GM21576 (cell line): ENCODE measurements around the gene SPOCK1.
A peak's percentile ranks its signal among the peaks of the same experiment; 100 is the strongest.

ENCODE experiments used
- ATAC-seq: cut with Tn5 transposase; IDR thresholded peaks from one replicate; pipeline ENCODE4 v1.9.1; 2021; ENCODE audit warnings: mild to moderate bottlenecking, moderate library complexity; ENCODE audit not compliant: unreplicated experiment

SPOCK1 gene

GRCh38 chr5:137176609-137177008 lies 322.5 kb downstream of the SPOCK1 start:
- no peak for ATAC-seq

- no peak for ATAC-seq
Measured at GRCh38 chr5:137176126-137176525, 323.0 kb downstream of the SPOCK1 start.

- ATAC-seq: no peak
Measured at GRCh38 chr5:137174196-137174595, 324.9 kb downstream of the SPOCK1 start.

- no peak for ATAC-seq
Measured at GRCh38 chr5:137172258-137172657, 326.9 kb downstream of the SPOCK1 start.

- no peak for ATAC-seq
Measured at GRCh38 chr5:137167187-137167586, 331.9 kb downstream of the SPOCK1 start.

GRCh38 chr5:137164961-137165360 lies 334.2 kb downstream of the SPOCK1 start:
- no peak for ATAC-seq

- ATAC-seq: no peak
Measured at GRCh38 chr5:137164536-137164935, 334.6 kb downstream of the SPOCK1 start.

GRCh38 chr5:137158691-137159090 lies 340.4 kb downstream of the SPOCK1 start:
- no peak for ATAC-seq

- no peak for ATAC-seq
Measured at GRCh38 chr5:137156180-137156579, 342.9 kb downstream of the SPOCK1 start.

GRCh38 chr5:137155261-137156000 lies 343.7 kb downstream of the SPOCK1 start:
- ATAC-seq: no peak

GRCh38 chr5:137152616-137153015 lies 346.5 kb downstream of the SPOCK1 start:
- no peak for ATAC-seq

GRCh38 chr5:137148655-137149054 lies 350.5 kb downstream of the SPOCK1 start:
- no peak for ATAC-seq

GRCh38 chr5:137148159-137148558 lies 351.0 kb downstream of the SPOCK1 start:
- ATAC-seq: no peak

- no peak for ATAC-seq
Measured at GRCh38 chr5:137147346-137147745, 351.8 kb downstream of the SPOCK1 start.

- no peak for ATAC-seq
Measured at GRCh38 chr5:137146402-137146890, 352.7 kb downstream of the SPOCK1 start.

- ATAC-seq: no peak
Measured at GRCh38 chr5:137145721-137146120, 353.4 kb downstream of the SPOCK1 start.

- ATAC-seq: no peak
Measured at GRCh38 chr5:137144656-137145055, 354.5 kb downstream of the SPOCK1 start.

GRCh38 chr5:137142764-137143605 lies 356.1 kb downstream of the SPOCK1 start:
- ATAC-seq: peak; percentile 53

GRCh38 chr5:137142346-137142745 lies 356.8 kb downstream of the SPOCK1 start:
- ATAC-seq: peak; percentile 34

GRCh38 chr5:137141779-137142178 lies 357.3 kb downstream of the SPOCK1 start:
- no peak for ATAC-seq

- no peak for ATAC-seq
Measured at GRCh38 chr5:137136991-137137632, 362.0 kb downstream of the SPOCK1 start.
